Activated naive CD4-positive, alpha-beta T cell treated with anti-CD3 and anti-CD28 coated beads for 36 hours (primary cell): Measurements from ENCODE around the gene MAGI2. TPM values are rescaled to one million over a fixed set of nuclear protein-coding genes. Genes with fewer than 3 reads are reported as not detected.

ENCODE experiments used
- CTCF ChIA-PET: fragments of 350-600 bp; sonication (Branson Sonifier 250); formaldehyde crosslinking; loops from one replicate; lab custom pipeline; 2021; ENCODE audit warnings: antibody characterized with exemption; lab: Charles Lee
- DNase-seq: peaks from one replicate; pipeline ENCODE4 v3.0.0-alpha.2; 2020
- H3K27ac Mint-ChIP-seq: one replicate; pipeline ENCODE4 v1.8.0; 2021; ENCODE audit warnings: mild to moderate bottlenecking, mixed read lengths
- H3K27me3 Mint-ChIP-seq: one replicate; pipeline ENCODE4 v1.8.0; 2021; ENCODE audit warnings: low read depth, mixed read lengths
- H3K36me3 Mint-ChIP-seq: one replicate; pipeline ENCODE4 v1.8.0; 2021; ENCODE audit warnings: low read depth, mixed read lengths
- H3K4me1 Mint-ChIP-seq: one replicate; pipeline ENCODE4 v1.8.0; 2021; ENCODE audit warnings: low read depth, mixed read lengths
- H3K4me3 Mint-ChIP-seq: one replicate; pipeline ENCODE4 v1.8.0; 2021; ENCODE audit warnings: mild to moderate bottlenecking, moderate library complexity, mixed read lengths
- H3K9me3 Mint-ChIP-seq: one replicate; pipeline ENCODE4 v1.8.0; 2021; ENCODE audit warnings: mixed read lengths
- intact Hi-C: fragments of 100-400 bp; cut with micrococcal nuclease; formaldehyde crosslinking; loops from one replicate; pipeline ENCODE4 v1.15.1; 2023
- total RNA-seq, 2 experiments: library from RNA; stranded (reverse); gene quantifications; one replicate each; pipeline ENCODE4 v1.2.3, GENCODE V29; 2021

The MAGI2 gene
- total RNA-seq, 2 experiments from 2014 or later = 0.07 to 0.19 TPM

GRCh38 chr7:78280276-78280675, 1173.2 kb downstream of the MAGI2 start:
- Mint-ChIP-seq H3K36me3 (no peaks in the 10 kb centered on the region), H3K9me3 (no peaks in the 10 kb centered on the region), H3K4me3 (no peak overlapping the region), H3K4me1 (no peaks in the 10 kb centered on the region), H3K27me3 (no peaks in the 10 kb centered on the region), H3K27ac (no peak overlapping the region)
- intact Hi-C loops = no loop called here
- CTCF ChIA-PET = no interaction called here
- DNase-seq = no peak

- Mint-ChIP-seq H3K27ac (no peak overlapping the region), H3K4me1 (no peaks in the 10 kb centered on the region), H3K27me3 (no peaks in the 10 kb centered on the region), H3K4me3 (no peak overlapping the region), H3K36me3 (no peaks in the 10 kb centered on the region), H3K9me3 (no peaks in the 10 kb centered on the region)
- DNase-seq = no peak
- intact Hi-C loops = no loop called here
- CTCF ChIA-PET = no interaction called here
Measured at GRCh38 chr7:78279457-78279856, 1174.0 kb downstream of the MAGI2 start.

GRCh38 chr7:78279032-78279431, 1174.4 kb downstream of the MAGI2 start:
- Mint-ChIP-seq H3K36me3 (no peaks in the 10 kb centered on the region), H3K4me1 (no peaks in the 10 kb centered on the region), H3K4me3 (no peak overlapping the region), H3K27ac (no peak overlapping the region), H3K27me3 (no peaks in the 10 kb centered on the region), H3K9me3 (no peaks in the 10 kb centered on the region)
- intact Hi-C loops = no loop called here
- DNase-seq = no peak
- CTCF ChIA-PET = no interaction called here

- no peaks in the 10 kb centered on the region for H3K36me3 Mint-ChIP-seq
- intact Hi-C loops = no loop called here
- H3K4me3 Mint-ChIP-seq = no peak overlapping the region
- CTCF ChIA-PET = no interaction called here
- peaks cover 10% of the 10 kb centered on the region for H3K9me3 Mint-ChIP-seq
- H3K4me1 Mint-ChIP-seq = no peaks in the 10 kb centered on the region
- no peak for DNase-seq
- H3K27me3 Mint-ChIP-seq = no peaks in the 10 kb centered on the region
- no peak overlapping the region for H3K27ac Mint-ChIP-seq
Measured at GRCh38 chr7:78267141-78267540, 1186.3 kb downstream of the MAGI2 start.

DNA sequence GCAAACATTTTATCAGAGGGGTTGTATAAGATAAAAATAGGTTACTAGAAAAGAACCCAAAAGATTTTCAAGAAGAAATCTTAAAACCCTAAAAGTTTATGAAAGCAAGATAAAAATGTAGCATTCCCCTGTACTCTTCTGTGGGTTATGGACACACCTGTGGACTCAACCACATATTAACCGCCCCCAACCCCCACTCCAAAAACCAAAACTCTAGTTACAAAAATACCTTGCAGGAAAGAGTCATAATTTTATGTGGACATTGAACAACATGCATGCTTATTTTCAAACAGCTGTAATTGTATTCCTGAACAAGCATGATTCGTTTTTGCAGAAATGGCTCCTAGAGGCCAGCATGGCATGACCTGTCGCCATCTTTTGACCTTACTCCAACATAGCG, 1188.0 kb downstream of the MAGI2 start:
- no peak overlapping the region for H3K27ac Mint-ChIP-seq
- intact Hi-C loops = no loop called here
- H3K4me3 Mint-ChIP-seq = no peak overlapping the region
- no peak for DNase-seq
- H3K36me3 Mint-ChIP-seq = no peaks in the 10 kb centered on the region
- no peaks in the 10 kb centered on the region for H3K9me3 Mint-ChIP-seq
- H3K27me3 Mint-ChIP-seq = no peaks in the 10 kb centered on the region
- no peaks in the 10 kb centered on the region for H3K4me1 Mint-ChIP-seq
- CTCF ChIA-PET = no interaction called here

GRCh38 chr7:78265071-78265470, 1188.4 kb downstream of the MAGI2 start:
- Mint-ChIP-seq H3K9me3 (no peaks in the 10 kb centered on the region), H3K36me3 (no peaks in the 10 kb centered on the region), H3K27ac (no peak overlapping the region), H3K4me1 (no peaks in the 10 kb centered on the region), H3K4me3 (no peak overlapping the region), H3K27me3 (no peaks in the 10 kb centered on the region)
- no peak for DNase-seq
- intact Hi-C loops = no loop called here
- CTCF ChIA-PET = interaction anchor here (0.5 kb wide), 1 partner anchor 1017 kb away, joined by 3 read pairs; no protein-coding TSS in a partner anchor

DNA sequence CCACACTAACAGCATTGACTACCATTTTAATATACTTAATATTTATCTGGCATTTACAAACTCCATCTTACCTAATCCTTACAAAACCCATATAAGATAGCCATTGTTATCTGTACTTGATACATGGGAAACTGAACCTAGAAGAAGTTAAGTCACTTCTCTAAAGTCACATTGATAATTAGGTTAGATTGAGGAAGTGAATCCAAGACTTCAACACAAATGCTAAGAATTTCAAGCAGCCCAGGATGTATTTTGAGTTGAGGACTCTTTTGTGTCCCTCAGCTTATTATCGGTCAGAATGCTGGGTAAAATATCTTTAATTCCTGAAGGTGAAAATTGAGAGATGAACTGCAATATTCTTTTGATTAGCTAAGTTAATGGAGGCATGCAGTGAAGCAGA, 1189.4 kb downstream of the MAGI2 start:
- CTCF ChIA-PET = no interaction called here
- Mint-ChIP-seq H3K27ac (no peak overlapping the region), H3K36me3 (no peaks in the 10 kb centered on the region), H3K27me3 (no peaks in the 10 kb centered on the region), H3K9me3 (no peaks in the 10 kb centered on the region), H3K4me3 (no peak overlapping the region), H3K4me1 (no peaks in the 10 kb centered on the region)
- intact Hi-C loops = no loop called here
- DNase-seq = no peak

GRCh38 chr7:78261739-78262138, 1191.7 kb downstream of the MAGI2 start:
- intact Hi-C loops = no loop called here
- Mint-ChIP-seq H3K4me3 (no peak overlapping the region), H3K27me3 (no peaks in the 10 kb centered on the region), H3K4me1 (no peaks in the 10 kb centered on the region), H3K9me3 (no peaks in the 10 kb centered on the region), H3K27ac (no peak overlapping the region), H3K36me3 (no peaks in the 10 kb centered on the region)
- no peak for DNase-seq
- CTCF ChIA-PET = no interaction called here

GRCh38 chr7:78261302-78261701, 1192.2 kb downstream of the MAGI2 start:
- DNase-seq = no peak
- H3K27ac Mint-ChIP-seq = no peak overlapping the region
- CTCF ChIA-PET = no interaction called here
- H3K9me3 Mint-ChIP-seq = no peaks in the 10 kb centered on the region
- H3K36me3 Mint-ChIP-seq = no peaks in the 10 kb centered on the region
- intact Hi-C loops = no loop called here
- H3K4me1 Mint-ChIP-seq = no peaks in the 10 kb centered on the region
- H3K27me3 Mint-ChIP-seq = no peaks in the 10 kb centered on the region
- no peak overlapping the region for H3K4me3 Mint-ChIP-seq

DNA sequence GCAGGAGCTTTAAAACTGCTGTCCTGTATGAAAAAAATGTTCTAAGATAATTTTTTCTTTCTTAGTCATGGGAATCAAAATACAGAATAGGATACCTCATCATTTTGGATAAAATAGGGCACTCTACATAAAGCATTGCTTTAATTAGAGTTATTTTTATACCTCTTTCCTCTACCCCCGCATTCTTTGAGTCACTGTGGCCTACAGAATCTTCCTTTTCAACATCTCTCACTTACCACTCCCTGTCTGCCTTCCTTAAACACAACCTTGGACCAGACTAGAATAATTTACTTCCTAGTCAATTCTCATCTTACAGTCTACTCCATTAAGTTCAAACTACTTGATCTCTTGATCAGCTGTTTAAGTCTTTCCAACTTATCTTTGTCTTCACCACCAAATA, 1192.6 kb downstream of the MAGI2 start:
- CTCF ChIA-PET = no interaction called here
- Mint-ChIP-seq H3K9me3 (no peaks in the 10 kb centered on the region), H3K4me3 (no peak overlapping the region), H3K27ac (no peak overlapping the region), H3K27me3 (no peaks in the 10 kb centered on the region), H3K36me3 (no peaks in the 10 kb centered on the region), H3K4me1 (no peaks in the 10 kb centered on the region)
- intact Hi-C loops = no loop called here
- DNase-seq = no peak

DNA sequence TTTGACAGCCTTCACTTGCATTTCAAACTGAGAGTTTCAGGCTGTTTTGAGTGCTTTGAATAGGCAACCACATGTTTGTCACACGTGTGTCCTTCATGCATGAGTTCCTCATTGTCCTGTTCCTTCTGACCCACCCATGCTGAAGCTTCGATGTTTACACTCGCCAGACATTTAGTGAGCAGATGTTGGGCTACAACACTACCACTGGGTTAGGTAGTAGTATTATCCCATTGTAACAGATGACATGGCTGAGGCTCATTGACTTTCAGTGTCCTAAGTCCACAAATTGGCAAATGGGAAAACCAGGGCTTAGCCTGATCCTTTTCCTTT, 1198.8 kb downstream of the MAGI2 start:
- intact Hi-C loops = no loop called here
- H3K9me3 Mint-ChIP-seq = no peaks in the 10 kb centered on the region
- H3K36me3 Mint-ChIP-seq = no peaks in the 10 kb centered on the region
- H3K27me3 Mint-ChIP-seq = no peaks in the 10 kb centered on the region
- no peak for DNase-seq
- no peaks in the 10 kb centered on the region for H3K4me1 Mint-ChIP-seq
- H3K4me3 Mint-ChIP-seq = no peak overlapping the region
- CTCF ChIA-PET = no interaction called here
- H3K27ac Mint-ChIP-seq = no peak overlapping the region

DNA sequence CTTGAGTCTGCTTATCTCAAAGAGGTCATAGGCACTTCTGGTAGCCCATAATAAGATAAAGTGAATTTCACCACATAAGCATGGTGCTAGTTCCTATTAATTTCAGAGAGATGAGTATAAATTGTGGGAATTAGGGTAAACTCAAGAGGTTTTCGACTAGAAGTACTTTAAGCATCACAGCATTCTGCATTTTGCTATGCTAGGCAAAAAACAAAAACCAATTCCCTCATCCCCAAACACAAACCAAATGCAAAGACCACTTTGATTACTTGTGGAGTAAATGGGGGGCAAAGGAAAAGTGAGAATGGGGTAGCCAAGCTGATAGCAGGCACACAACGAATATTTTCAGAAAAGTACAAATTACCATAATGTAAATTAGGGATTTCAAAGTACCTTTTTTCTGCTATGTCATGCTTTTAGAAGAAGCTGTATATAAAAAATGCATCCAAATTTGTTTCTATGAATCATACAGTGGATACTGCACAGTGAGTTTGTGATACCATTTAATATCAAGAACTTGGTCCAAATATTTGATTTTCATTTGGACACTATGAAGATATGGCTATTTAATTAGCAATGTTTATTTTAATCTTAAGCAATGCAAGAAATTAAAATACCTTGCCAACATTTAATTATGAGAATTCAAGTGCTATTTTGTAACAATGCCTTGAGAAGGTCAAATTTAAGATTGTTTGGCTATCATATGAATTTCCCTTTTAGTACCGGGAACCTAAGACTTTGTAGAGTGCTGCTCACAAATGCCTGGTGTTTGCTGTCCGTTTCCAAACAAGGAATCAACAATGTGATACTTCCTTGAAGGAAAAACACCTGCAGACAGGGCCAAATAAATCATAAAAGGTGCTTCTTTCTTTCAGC, 1199.4 kb downstream of the MAGI2 start:
- H3K27me3 Mint-ChIP-seq = no peaks in the 10 kb centered on the region
- DNase-seq = no peak
- H3K36me3 Mint-ChIP-seq = no peaks in the 10 kb centered on the region
- no peak overlapping the region for H3K4me3 Mint-ChIP-seq
- no peaks in the 10 kb centered on the region for H3K9me3 Mint-ChIP-seq
- no peaks in the 10 kb centered on the region for H3K4me1 Mint-ChIP-seq
- intact Hi-C loops = no loop called here
- CTCF ChIA-PET = no interaction called here
- no peak overlapping the region for H3K27ac Mint-ChIP-seq

- peaks cover 13% of the 10 kb centered on the region for H3K9me3 Mint-ChIP-seq
- intact Hi-C loops = no loop called here
- no peak overlapping the region for H3K4me3 Mint-ChIP-seq
- CTCF ChIA-PET = no interaction called here
- H3K27ac Mint-ChIP-seq = no peak overlapping the region
- H3K36me3 Mint-ChIP-seq = no peaks in the 10 kb centered on the region
- DNase-seq = no peak
- H3K4me1 Mint-ChIP-seq = no peaks in the 10 kb centered on the region
- no peaks in the 10 kb centered on the region for H3K27me3 Mint-ChIP-seq
Measured at GRCh38 chr7:78248867-78249266, 1204.6 kb downstream of the MAGI2 start.
